Transverse colon (tissue), 4 donors: ENCODE data around the gene ZNF148.

Source experiments
- POLR2A ChIP-seq: fragments of 450-650 bp; IDR thresholded peaks from one replicate; pipeline ENCODE4 v1.6.1; 2016; ENCODE audit warnings: antibody characterized with exemption, mild to moderate bottlenecking, moderate library complexity
- POLR2AphosphoS5 ChIP-seq, 3 donors: sonication (generic); formaldehyde crosslinking; IDR thresholded peaks; one replicate each; pipeline ENCODE4 v1.6.1; 2016; ENCODE audit warnings: antibody characterized with exemption in 3 of 3
- TF ChIP-seq, protein P1 (sequence below), 5 experiments: fragments of 200-600 bp in 3 of 5; fragments of 450-650 bp in 2 of 5; sonication (generic) in 3 of 5; IDR thresholded peaks; 1 replicate in 2 of 5; 2 replicates in 3 of 5; pipeline ENCODE4 v1.5.1; 2016 to 2017; ENCODE audit warnings: antibody characterized with exemption in 5 of 5, inconsistent platforms in 3 of 5, mild to moderate bottlenecking in 2 of 5, moderate library complexity in 1 of 5

DNA sequence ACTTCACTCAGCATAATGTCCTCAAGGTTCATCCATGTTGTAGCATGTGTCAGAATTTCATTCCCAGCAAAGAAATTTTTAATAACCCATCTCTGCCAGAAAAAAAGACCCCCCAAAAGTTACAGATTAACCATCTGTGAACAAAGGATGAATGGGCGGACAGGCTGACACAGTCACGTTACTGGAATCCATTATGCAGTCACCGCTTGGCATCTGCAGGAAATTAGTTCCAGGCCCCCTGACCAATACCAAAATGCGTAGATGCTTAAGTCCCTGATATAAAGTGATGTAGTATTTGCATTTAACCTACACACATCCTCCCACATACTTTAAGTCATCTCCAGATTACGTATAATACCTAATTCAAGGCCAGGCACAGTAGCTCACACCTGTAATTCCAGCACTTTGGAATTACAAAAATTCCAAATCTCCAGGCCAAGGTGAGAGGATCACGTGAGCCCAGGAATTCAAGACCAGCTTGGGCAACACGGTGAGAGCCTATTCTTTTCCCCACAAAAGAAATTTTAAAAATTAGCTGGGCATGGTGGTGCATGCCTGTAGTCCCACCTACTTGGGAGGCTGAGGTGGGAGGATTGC lies 161.1 kb downstream of the ZNF148 start:
- TF ChIP-seq, protein P1, sequence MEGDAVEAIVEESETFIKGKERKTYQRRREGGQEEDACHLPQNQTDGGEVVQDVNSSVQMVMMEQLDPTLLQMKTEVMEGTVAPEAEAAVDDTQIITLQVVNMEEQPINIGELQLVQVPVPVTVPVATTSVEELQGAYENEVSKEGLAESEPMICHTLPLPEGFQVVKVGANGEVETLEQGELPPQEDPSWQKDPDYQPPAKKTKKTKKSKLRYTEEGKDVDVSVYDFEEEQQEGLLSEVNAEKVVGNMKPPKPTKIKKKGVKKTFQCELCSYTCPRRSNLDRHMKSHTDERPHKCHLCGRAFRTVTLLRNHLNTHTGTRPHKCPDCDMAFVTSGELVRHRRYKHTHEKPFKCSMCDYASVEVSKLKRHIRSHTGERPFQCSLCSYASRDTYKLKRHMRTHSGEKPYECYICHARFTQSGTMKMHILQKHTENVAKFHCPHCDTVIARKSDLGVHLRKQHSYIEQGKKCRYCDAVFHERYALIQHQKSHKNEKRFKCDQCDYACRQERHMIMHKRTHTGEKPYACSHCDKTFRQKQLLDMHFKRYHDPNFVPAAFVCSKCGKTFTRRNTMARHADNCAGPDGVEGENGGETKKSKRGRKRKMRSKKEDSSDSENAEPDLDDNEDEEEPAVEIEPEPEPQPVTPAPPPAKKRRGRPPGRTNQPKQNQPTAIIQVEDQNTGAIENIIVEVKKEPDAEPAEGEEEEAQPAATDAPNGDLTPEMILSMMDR (IDR thresholded peaks at IDR 0.05): no peak
- TF ChIP-seq POLR2AphosphoS5 (IDR thresholded peaks at IDR 0.05) (no peak), POLR2A (no peak)
